CD4-positive, alpha-beta T cell treated with Interleukin-6 for 4 hours (primary cell): ENCODE measurements around the gene CAPN2.

Source experiments
- DNase-seq: peaks from one replicate; pipeline ENCODE4 v3.0.0-alpha.2; 2020; ENCODE audit warnings: mixed read lengths

Gene CAPN2

GRCh38 chr1:223763881-223764280, 51.5 kb downstream of the CAPN2 start:
- DNase-seq, result no peak

DNA sequence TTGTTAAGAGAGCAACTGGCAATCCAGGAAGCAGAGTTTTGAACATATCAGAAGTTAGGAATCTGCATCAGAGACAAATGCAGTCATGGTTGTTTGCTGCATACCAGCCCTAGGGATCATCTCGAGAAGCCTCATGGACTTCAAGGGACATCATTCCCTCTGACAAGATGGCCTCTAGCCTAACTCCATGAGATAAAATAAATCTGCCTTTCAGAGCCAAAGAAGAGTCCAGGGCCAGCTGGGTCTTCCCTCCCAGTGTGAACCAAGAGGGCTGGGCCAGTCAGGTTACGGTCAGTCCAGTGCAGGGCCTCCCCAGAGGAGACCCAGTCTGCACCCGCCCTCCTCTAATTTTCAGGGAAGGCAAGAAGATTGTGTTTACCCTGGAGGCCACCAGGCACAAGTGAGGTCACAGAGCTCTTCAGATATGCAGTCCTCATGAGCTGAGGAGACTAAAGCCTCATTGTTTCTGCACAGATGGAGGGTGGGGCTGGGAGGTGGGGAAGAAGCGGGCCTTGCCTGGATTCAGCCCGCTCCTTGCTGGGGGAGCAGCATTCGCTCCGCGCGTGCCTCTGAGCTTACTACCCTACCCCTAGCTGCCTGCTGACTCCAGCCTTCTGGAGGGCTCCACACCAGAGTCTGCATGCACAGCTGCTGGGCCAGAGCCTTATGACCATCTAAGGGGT, 52.8 kb downstream of the CAPN2 start:
- no peak for DNase-seq

GRCh38 chr1:223765719-223766340, 53.5 kb downstream of the CAPN2 start:
- DNase-seq, result no peak

GRCh38 chr1:223770621-223771315, 58.4 kb downstream of the CAPN2 start:
- DNase-seq, result no peak

DNA sequence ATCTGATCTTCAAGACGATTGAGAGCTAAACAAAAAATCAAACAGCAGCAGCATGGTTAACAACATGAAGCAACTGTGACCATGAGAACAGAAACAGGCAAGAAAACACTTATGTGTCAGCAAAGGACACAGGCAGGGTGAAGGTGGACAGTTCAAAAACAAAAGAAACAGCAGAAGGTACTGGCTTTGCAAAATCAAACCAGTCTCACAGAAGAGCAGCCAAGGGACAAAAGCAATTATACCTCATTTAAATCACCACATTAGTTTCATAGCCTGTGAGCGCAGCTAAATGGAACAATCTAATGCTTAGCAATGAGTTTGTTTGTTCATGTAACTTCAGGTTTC, 59.1 kb downstream of the CAPN2 start:
- no peak for DNase-seq

GRCh38 chr1:223771814-223772770, 59.8 kb downstream of the CAPN2 start:
- no peak for DNase-seq

DNA sequence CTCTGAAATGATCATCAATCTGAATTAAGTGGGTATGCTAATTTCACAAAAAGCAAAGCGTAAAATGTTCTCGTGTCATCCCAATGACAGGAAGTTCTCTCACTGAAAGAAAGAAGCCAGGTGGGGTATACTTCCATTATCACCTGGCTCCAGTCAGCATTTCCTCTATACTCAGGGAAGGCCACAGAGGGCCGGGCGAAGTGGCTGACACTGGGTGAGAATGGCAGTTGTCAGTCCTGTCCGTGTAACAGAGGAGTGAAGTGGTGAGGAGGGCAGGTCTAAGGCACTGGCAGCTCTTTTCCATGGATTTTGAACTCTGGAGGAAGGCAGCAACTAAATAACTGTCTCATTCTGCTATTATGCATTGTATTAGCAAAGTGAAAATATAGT, 60.4 kb downstream of the CAPN2 start:
- DNase-seq, result no peak

DNA sequence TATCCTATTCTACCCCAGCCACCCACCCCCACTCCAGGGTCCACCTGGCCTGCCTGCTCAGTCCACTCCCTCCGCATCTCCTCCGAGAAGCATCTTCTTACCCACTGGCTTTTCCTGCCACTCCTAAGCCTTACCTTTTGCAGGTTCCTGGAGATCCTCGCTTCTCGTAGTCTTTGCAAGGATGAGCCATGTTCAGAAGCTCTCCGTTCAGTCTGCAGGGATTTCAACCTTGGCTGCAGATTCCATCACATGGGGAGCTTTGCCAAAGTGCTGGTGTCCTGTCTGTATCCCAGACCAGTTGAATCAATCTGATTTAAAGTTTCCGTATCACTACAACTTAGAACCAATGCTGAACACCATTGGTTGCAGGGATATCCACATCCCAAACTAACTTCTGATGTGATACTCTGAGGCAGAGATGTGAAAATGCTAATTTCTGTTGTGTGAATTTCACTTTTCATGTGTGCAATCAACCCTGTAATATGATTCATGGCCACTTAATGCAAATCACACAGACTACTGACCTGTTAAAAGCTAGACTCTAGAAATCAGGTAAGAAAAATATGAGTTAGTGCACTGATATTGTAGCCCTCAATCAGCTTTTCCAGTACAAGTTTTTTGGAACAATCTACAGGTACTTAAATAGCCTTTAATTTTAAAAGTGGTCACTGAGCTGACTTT, 61.9 kb downstream of the CAPN2 start:
- DNase-seq, result no peak

DNA sequence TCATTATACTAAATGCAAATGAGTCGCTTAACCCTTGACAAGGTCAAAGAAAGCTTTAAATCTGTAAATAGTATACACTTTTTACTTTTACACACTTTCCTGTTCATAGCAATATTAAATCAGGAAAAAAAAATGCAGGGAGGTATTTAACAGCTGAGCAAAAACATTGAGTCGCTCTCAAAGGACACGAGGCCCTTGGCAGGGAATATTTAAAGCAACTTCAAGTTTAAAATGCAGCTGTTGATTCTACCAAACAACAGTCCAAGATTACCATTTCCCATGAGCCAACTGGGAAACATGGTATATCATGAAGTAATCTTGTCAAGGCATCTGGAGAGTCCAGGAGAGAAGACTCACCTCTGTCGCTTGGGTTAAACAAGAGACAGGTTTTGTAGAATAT, 62.7 kb downstream of the CAPN2 start:
- DNase-seq, result no peak

- DNase-seq, result no peak
Measured at GRCh38 chr1:223775711-223776074, 63.4 kb downstream of the CAPN2 start.

DNA sequence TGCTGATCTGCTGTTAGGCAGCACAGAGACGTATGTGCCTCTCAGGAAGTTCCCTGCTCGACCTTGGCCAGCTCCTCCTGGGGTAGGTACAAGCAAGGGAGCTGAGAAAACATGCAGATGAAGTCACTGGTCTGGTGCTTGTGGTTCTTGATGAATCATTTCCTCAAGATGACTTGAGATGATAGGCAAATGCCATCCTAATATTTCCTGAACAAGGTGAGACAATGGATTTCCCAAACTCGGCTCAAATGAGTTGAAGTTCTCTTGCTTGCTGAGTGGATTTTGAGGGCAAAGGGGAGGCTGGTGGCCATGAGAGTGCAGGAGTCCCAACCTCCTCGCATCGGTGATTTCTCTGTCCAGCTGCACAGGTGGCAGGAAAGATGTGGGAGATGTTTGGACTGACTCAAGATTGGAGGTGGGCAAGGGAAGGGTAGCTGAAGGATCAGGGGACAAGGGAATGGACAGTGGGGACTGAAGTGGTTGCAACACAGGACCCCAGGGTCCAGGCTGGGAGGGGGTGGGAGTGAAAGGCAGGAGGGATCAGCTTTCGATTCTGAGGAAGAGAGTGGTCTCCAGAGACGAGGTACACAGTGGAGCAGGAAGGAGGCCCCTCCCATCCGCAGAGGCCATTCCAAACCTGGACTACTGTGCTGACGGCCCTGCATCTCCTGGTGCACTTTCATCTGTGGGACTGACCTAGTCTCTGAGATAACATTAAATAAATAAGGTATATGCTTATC, 63.9 kb downstream of the CAPN2 start:
- peak; percentile 62 for DNase-seq

GRCh38 chr1:223776826-223777454, 64.6 kb downstream of the CAPN2 start:
- DNase-seq, result no peak

GRCh38 chr1:223780318-223780717, 68.0 kb downstream of the CAPN2 start:
- no peak for DNase-seq

DNA sequence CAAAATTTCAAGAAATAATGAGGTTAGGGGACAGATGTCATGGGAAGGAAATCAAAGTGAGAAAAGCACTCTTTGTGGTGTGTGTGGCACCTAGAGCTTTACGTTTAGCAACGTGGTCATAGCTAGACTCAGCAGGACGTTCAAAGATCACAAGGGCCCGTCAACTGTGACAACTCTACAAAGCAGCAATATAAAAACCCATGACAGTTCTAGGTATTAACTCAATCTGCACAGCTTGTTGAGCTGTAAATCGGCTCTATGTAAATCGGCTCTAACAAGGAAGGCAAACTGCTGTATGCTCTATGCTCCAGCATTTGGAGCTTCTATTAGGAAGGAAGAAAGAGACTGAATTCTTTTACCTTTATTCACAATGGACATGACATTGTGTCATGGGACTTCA, 68.6 kb downstream of the CAPN2 start:
- no peak for DNase-seq

DNA sequence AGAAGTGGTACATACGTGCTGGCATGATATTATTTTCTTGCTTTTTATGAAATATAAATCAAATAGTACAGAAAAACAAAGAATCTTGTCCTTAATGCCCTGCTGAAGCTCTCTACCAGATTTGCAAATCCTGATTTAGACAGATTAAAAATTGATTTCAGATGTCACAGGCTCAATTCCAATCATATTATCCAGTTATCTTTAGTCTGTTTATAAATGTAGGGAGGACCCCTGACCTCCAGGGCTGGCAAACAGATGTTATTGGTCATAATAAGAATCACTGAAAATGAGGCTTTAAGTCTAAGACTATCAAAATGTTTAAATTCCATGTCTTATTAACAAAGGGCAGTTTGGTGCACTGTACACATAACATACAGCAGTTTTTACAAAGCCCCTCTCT, 71.3 kb downstream of the CAPN2 start:
- no peak for DNase-seq

- no peak for DNase-seq
Measured at GRCh38 chr1:223784541-223784940, 72.2 kb downstream of the CAPN2 start.

- no peak for DNase-seq
Measured at GRCh38 chr1:223785808-223786207, 73.5 kb downstream of the CAPN2 start.

GRCh38 chr1:223788746-223789415, 76.5 kb downstream of the CAPN2 start:
- DNase-seq, result no peak

- DNase-seq, result no peak
Measured at GRCh38 chr1:223792046-223792445, 79.7 kb downstream of the CAPN2 start.

DNA sequence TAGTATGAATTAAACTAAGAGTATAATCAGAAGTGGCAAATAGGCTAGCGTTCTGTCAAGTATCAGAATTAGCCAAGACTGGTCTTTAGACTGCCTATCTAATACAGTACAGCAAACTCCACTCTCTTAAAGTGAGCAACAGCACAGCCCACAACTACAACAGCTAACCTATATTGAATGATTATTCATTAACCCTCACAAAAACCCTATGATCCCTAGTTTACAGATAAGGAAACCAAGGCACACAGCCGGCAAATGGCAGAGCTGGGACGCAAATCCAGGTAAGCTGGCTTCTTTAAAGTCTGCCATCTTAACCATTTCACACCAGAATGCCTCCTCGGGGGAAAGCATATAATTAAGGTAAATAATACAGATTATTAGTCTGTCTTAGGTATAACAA, 81.4 kb downstream of the CAPN2 start:
- DNase-seq, result no peak
